Left lung (tissue), 10 donors: Measurements from ENCODE around the gene MOB3A. TPM values are rescaled to one million over a fixed set of nuclear protein-coding genes. Genes with fewer than 3 reads are reported as not detected.
A peak's percentile ranks its signal among the peaks of the same experiment; 100 is the strongest.

Experiments
- ATAC-seq: fragments of 200-7000 bp; cut with Tn5 transposase; one replicate; pipeline ENCODE4 v1.9.1; 2020; ENCODE audit warnings: moderate library complexity
- DNase-seq, 4 donors: peaks; one replicate each; pipeline ENCODE4 v3.0.0-alpha.2; 2013 to 2020
- H3K27ac ChIP-seq, 2 donors: fragments of 200-600 bp; sonication (generic) in 1 of 2; one replicate each; pipeline versions ENCODE4 v1.5.0 to v1.8.0; 2020 to 2021
- H3K27me3 ChIP-seq, 2 donors: fragments of 200-600 bp; sonication (generic) in 1 of 2; one replicate each; pipeline versions ENCODE4 v1.5.0 to v1.8.0; 2020 to 2021
- H3K36me3 ChIP-seq, 2 donors: fragments of 200-600 bp; sonication (generic) in 1 of 2; one replicate each; pipeline versions ENCODE4 v1.5.0 to v1.8.0; 2020 to 2021
- H3K4me1 ChIP-seq, 2 donors: fragments of 200-600 bp; one replicate each; pipeline ENCODE4 v1.8.0; 2021
- H3K4me3 ChIP-seq, 2 donors: fragments of 200-600 bp; sonication (generic) in 1 of 2; one replicate each; pipeline versions ENCODE4 v1.5.0 to v1.8.0; 2020 to 2021; ENCODE audit warnings: mild to moderate bottlenecking in 1 of 2
- H3K9me3 ChIP-seq, 2 donors: fragments of 200-600 bp; sonication (generic) in 1 of 2; one replicate each; pipeline versions ENCODE4 v1.5.0 to v1.8.0; 2020 to 2021
- intact Hi-C, 2 donors: fragments of 100-400 bp; cut with DNase I; formaldehyde crosslinking; loops; one replicate each; pipeline versions ENCODE4 v1.11.2 to v1.14.2; 2022
- polyA plus RNA-seq, 6 donors: library from polyadenylated mRNA; unstranded; fragments of 120-200 nt; gene quantifications; one replicate each; pipeline ENCODE4 v1.2.1, GENCODE V29; 2013; ENCODE audit not compliant: insufficient read length in 6 of 6
- total RNA-seq, 2 donors: library from RNA; stranded (reverse); fragmentation: NEBNext Ultra II Directional; extraction: Animal tissue kit (Norgen Biotek cat#: 25700); gene quantifications; one replicate each; pipeline ENCODE4 v1.2.1, GENCODE V29; 2021
- TF ChIP-seq, protein P1 (sequence below), 2 donors: fragments of 200-600 bp; sonication (generic) in 1 of 2; IDR thresholded peaks; one replicate each; pipeline versions ENCODE4 v1.5.0 to v1.8.0; 2021; ENCODE audit warnings: antibody characterized with exemption in 2 of 2
- donor health status: DM: no; HTN: yes; CAD: no.
- donor health status: DM: no; HTN: no; CAD: no.

The MOB3A gene
- total and polyA plus RNA-seq, 8 donors, result 20.6 to 105 (median 25.4) TPM

DNA sequence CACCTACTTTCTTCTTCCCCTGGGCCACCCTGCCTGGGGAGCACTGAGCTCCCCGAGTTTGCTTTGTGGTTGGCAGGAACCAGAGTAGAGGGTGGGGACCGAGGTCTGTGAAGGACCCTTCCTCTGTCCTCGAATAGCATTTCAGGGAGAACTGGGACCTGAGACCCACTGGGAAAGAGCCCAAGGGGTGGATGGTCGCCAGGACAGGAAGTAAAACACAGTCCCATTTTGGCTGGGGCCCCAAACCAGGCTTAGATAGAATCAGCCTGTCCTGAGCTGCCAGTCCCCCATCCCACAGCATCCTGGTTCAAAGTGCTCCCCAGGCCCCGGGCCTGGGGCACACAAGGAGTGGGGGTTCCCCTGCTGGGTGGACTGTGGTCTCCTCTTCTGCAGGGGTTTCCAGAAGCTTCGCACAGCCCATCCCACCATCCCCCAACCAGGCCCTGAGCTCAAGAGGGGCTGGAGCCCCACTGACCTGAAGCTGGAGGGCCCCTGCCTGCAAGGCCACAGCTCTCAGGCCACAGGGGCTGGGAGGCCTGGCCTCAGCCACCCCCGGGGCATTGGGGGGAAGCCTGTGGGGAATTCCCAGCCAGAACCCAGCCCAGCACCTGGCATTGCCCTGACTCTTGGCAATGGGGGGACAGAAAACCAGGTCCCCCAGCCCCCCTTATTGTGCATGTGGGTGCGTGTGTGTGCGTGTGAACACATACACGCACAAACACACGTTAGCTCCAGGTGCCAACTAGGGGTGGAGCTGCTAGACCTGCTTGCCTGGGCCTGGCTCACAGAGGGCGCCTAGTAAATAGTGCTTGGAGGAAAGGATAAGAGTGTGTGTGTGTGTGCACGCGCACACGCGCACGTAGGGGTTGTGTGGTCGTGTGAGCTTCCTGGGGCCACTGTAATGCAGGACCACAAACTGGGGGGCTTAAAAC lies 44.1 kb downstream of the MOB3A start:
- H3K9me3 ChIP-seq, result no peaks in the 10 kb centered on the region
- H3K36me3 ChIP-seq, result peaks cover 0 to 22% of the 10 kb centered on the region in 2 donors
- peak overlapping the region; percentile 90 to 95 for H3K27ac ChIP-seq
- peaks cover 48 to 67% of the 10 kb centered on the region in 2 donors for H3K4me1 ChIP-seq
- peak overlapping the region; percentile 16 to 99 for H3K4me3 ChIP-seq
- intact Hi-C loops, result no loop called here
- no peak for ATAC-seq
- H3K27me3 ChIP-seq, result no peaks in the 10 kb centered on the region
- TF ChIP-seq, protein P1, sequence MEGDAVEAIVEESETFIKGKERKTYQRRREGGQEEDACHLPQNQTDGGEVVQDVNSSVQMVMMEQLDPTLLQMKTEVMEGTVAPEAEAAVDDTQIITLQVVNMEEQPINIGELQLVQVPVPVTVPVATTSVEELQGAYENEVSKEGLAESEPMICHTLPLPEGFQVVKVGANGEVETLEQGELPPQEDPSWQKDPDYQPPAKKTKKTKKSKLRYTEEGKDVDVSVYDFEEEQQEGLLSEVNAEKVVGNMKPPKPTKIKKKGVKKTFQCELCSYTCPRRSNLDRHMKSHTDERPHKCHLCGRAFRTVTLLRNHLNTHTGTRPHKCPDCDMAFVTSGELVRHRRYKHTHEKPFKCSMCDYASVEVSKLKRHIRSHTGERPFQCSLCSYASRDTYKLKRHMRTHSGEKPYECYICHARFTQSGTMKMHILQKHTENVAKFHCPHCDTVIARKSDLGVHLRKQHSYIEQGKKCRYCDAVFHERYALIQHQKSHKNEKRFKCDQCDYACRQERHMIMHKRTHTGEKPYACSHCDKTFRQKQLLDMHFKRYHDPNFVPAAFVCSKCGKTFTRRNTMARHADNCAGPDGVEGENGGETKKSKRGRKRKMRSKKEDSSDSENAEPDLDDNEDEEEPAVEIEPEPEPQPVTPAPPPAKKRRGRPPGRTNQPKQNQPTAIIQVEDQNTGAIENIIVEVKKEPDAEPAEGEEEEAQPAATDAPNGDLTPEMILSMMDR (IDR thresholded peaks at IDR 0.05), result no peak
- peak in 1 of 4 donors; percentile 78 for DNase-seq

DNA sequence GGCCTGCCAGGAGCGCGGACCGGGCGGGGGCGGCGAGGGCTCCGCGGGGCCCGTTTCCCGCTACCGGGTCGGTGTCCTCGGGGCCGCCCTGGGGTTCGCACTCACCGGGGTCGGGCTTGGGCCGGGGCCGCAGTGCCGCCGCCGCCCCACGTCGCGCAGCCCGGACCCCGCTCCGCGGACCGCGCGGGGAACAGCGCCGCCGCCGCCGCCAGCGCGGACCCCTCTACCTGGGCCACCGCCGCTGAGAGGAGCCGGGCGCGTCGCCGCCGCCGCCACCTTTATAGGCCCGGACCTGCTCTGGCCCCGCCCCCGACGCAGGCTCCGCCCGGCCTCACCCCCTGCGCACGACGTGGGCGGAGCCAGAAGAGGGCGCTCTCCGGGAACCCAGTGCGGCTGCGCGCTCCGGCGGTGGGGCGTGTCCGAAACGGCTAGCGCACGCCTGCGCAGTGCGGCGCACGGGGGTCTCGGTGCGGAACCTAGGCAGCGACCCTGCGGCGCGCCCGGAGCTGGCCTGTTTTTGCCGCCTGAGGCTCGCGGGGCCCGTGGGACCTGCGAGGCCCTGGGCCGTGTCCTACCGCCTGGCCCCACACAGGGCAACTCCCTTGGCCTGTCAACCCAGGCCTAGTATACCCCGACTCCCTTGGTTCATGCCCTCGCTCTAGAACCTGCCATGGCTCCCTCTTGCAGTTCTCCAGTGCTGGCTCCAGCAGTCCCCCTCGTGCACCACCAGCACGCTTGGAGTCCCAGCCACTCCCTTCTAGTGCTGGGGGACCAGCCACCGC lies 44.9 kb downstream of the MOB3A start, which contains the start of gene MKNK2:
MKNK2 (minus strand) TSS at position 254 of the 782 bp plus-strand sequence. CDS start 393 bp downstream, outside the sequence.
- intact Hi-C loops, result no loop called here
- TF ChIP-seq, protein P1 (IDR thresholded peaks at IDR 0.05), result peak; percentile 29 to 59
- Histone ChIP-seq H3K27ac (peak within 1 kb of the TSS; percentile 95 to 97), H3K36me3 (peaks cover 0 to 31% of the 10 kb centered on the region in 2 donors), H3K27me3 (no peaks in the 10 kb centered on the region), H3K4me1 (peaks cover 53 to 69% of the 10 kb centered on the region in 2 donors), H3K4me3 (peak within 1 kb of the TSS; percentile 92 to 99), H3K9me3 (no peaks in the 10 kb centered on the region)
- DNase-seq (peak; percentile 88 to 98 (median 94)), ATAC-seq (peak; percentile 74)

DNA sequence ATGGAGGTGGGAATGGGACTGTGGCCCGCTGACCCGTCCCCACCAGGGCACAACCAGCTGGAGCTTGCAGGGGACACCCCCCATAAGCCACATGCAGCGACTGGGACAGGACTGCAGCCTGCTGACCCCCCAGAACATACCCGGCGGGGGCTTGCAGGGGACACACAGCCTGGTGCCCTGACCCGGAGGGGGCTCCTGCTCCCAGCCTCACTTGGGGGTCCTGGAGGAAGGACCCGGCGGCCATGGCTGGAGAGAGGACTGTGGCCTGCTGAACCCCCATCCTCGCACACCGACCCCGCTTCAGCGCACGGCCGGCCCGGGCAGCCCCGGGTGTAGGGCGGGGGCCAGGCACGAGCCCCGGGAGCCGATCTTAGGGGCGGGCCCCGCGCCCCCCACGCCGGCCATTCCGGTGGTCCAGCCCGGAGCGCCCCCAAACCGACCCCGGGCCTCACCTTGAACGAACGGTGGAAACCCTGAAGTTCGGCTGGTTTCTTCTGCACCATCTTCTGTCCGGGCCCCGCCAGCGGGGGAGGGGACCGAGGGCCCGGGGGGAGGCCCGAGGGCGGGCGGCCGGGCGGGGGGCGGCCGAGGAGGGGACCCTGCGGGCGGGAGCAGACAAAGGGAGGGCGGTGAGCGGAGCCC lies 45.7 kb downstream of the MOB3A start:
- intact Hi-C loops, result no loop called here
- Histone ChIP-seq H3K27ac (peak overlapping the region; percentile 95 to 97), H3K9me3 (no peaks in the 10 kb centered on the region), H3K36me3 (peaks cover 0 to 38% of the 10 kb centered on the region in 2 donors), H3K4me1 (peaks cover 53 to 69% of the 10 kb centered on the region in 2 donors), H3K27me3 (no peaks in the 10 kb centered on the region), H3K4me3 (peak overlapping the region; percentile 92 to 99)
- DNase-seq (peak in 1 of 4 donors; percentile 85), ATAC-seq (peak; percentile 5)
- TF ChIP-seq, protein P1 (IDR thresholded peaks at IDR 0.05), result no peak

DNA sequence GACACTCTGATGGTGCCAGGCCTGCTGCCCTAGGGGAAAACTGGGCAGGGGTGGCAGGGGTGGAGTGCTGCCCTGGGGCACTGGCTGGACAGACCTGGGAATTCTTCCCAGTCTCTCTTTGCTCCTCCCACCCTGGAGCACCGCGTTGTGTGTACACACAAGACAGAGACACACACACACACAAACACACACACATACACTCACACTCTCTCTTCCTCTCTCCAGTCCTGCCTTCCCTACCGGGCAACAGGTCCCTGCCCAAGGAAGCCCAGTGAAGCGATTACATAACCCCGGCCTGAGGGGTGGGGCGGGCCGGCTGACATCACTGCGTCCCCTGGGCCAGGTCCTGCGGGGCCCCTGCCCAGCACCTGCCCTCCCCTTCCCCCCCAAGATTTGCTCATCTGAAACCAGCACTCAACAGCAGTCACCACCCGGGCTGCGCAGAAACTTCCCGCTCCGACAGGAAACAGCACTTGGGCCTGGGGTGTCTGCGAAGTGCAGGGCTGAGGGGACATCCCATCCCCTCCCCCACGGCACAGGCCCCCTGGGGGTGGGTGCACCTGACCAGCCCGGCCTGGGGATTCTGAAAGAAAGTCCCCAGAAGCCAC lies 46.3 kb downstream of the MOB3A start:
- peak; percentile 79 for ATAC-seq
- H3K4me1 ChIP-seq, result peaks cover 53 to 71% of the 10 kb centered on the region in 2 donors
- no peaks in the 10 kb centered on the region for H3K9me3 ChIP-seq

More for the DNA sequence above, 46.3 kb downstream of the MOB3A start:
- Histone ChIP-seq H3K27me3 (no peaks in the 10 kb centered on the region), H3K27ac (peak overlapping the region; percentile 95 to 97), H3K4me3 (peak overlapping the region; percentile 92 to 99), H3K36me3 (peaks cover 0 to 44% of the 10 kb centered on the region in 2 donors)
- peak in 3 of 4 donors; percentile 81 to 94 (median 92) for DNase-seq
- TF ChIP-seq, protein P1 (IDR thresholded peaks at IDR 0.05), result no peak
- intact Hi-C loops, result no loop called here
